ENCODE data around the gene SLC5A1. TPM values are rescaled to one million over a fixed set of nuclear protein-coding genes. Genes with fewer than 3 reads are reported as not detected.

The SLC5A1 gene
- total and polyA plus RNA-seq, 10 donors, result 0.24 to 12.9 (median 1.9) TPM

DNA sequence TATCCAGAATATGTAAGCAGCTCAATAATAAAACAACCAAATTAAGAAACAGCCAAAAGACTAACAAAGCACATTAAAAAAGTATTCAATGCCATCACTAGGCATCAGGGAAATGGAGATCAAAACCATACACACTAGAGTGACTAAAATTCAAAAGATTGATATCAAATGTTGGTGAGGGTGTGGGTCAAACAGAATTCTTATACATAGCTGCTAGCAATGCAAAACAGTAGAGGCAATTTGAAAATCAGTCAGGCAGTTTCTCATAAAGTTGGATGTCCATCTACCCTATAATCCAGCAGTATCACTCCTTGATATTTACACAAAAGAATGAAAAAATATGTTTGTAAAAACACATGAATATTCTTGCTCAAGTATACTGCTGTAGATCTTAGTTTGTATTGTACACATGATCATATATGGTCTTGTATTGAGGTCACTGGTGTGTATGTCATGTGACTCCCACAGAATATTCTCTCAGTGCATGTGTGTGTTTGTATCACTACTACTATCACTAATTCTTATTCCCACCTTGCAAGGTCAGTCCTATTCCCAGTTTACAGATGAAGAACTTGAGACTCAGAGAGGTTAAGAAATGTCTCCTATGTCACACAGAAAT lies 54.9 kb downstream of the SLC5A1 start:
- no peak for DNase-seq
- intact Hi-C loops (cut with DNase I; ENCODE audit: low total_unique reads), result no loop called here
- no peak overlapping the region for H3K27ac ChIP-seq
- no peaks in the 10 kb centered on the region for H3K4me1 ChIP-seq
- H3K9me3 ChIP-seq, result no peaks in the 10 kb centered on the region
- TF ChIP-seq POLR2A (IDR thresholded peaks at IDR 0.05) (no peak), POLR2AphosphoS5 (IDR thresholded peaks at IDR 0.05) (no peak), CTCF (IDR thresholded peaks at IDR 0.05 in 8 of 11, conservative IDR thresholded peaks at IDR 0.05 in 3 of 11) (no peak)
- no peak overlapping the region for H3K4me3 ChIP-seq
- no peaks in the 10 kb centered on the region for H3K36me3 ChIP-seq
- peaks cover 0 to 10% (median 0%) of the 10 kb centered on the region in 7 donors for H3K27me3 ChIP-seq (replicated peaks in 1 of 7)

DNA sequence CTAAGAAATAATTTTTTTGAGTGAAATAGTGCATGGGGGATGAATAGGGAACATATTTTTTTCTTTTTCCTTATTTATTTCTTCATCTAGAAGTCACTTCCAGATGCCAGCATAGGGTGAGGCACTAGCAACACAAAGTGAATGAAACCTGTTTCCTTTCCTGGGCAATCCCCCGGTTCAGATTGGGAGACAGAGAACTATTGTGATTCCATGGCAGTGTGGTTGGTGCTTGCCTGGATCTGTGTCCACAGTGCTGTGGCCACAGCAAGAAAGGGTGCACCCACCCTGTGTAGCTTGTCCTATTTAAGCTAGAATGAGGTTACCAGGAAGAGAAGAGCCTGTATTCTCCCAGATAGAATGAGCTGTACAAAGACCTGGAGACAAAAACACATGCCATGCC lies 57.6 kb downstream of the SLC5A1 start:
- H3K27me3 ChIP-seq (replicated peaks in 1 of 7), result peaks cover 0 to 18% (median 0%) of the 10 kb centered on the region in 7 donors
- 36 to 61% (median 42%) methylated on average over 1 of the region's 1 CpG for WGBS, 5 donors
- no peak overlapping the region for H3K27ac ChIP-seq
- no peaks in the 10 kb centered on the region for H3K4me1 ChIP-seq
- DNase-seq, result no peak
- H3K9me3 ChIP-seq, result no peaks in the 10 kb centered on the region
- no peak for TF ChIP-seq CTCF (IDR thresholded peaks at IDR 0.05 in 8 of 11, conservative IDR thresholded peaks at IDR 0.05 in 3 of 11)
- no peak for TF ChIP-seq POLR2A (IDR thresholded peaks at IDR 0.05)
- TF ChIP-seq POLR2AphosphoS5 (IDR thresholded peaks at IDR 0.05), result no peak
- intact Hi-C loops (cut with DNase I; ENCODE audit: low total_unique reads), result no loop called here
- no peak overlapping the region for H3K4me3 ChIP-seq
- no peaks in the 10 kb centered on the region for H3K36me3 ChIP-seq

GRCh38 chr22:32103658-32104315 lies 60.7 kb downstream of the SLC5A1 start:
- Histone ChIP-seq H3K4me3 (no peak overlapping the region), H3K27ac (no peak overlapping the region), H3K4me1 (no peaks in the 10 kb centered on the region), H3K27me3 (replicated peaks in 1 of 7) (peaks cover 0 to 42% (median 0%) of the 10 kb centered on the region in 7 donors), H3K36me3 (no peaks in the 10 kb centered on the region), H3K9me3 (no peaks in the 10 kb centered on the region)
- TF ChIP-seq POLR2AphosphoS5 (IDR thresholded peaks at IDR 0.05), result no peak
- peak in 9 of 11 experiments; percentile 27 to 61 (median 38) for TF ChIP-seq CTCF (IDR thresholded peaks at IDR 0.05 in 8 of 11, conservative IDR thresholded peaks at IDR 0.05 in 3 of 11)
- no peak for DNase-seq
- 37 to 57% (median 54%) methylated on average over 2 of the region's 2 CpGs for WGBS, 5 donors
- intact Hi-C loops (cut with DNase I; ENCODE audit: low total_unique reads), result no loop called here

DNA sequence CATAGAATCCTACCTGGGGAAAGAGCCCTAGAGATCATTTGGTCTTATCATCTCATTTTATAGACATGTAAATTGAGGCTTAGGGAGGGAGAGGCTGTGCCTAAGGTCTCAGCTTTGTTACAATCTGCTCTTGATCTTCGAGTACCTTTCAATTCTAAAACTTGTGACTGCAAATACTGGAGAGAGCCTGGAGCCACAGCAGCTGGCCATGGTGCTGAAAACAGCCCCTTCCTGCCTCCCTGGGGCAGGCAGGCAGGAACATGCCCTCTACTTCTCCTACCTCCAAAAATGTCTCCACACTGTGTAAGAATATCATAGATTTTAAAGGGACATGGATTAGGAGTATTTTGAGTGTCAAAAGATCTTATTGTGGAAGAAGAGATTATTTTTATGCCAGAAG lies 63.9 kb downstream of the SLC5A1 start:
- H3K4me1 ChIP-seq, result no peaks in the 10 kb centered on the region
- TF ChIP-seq POLR2A (IDR thresholded peaks at IDR 0.05) (no peak), CTCF (IDR thresholded peaks at IDR 0.05 in 8 of 11, conservative IDR thresholded peaks at IDR 0.05 in 3 of 11) (no peak), POLR2AphosphoS5 (IDR thresholded peaks at IDR 0.05) (no peak)
- H3K36me3 ChIP-seq, result no peaks in the 10 kb centered on the region
- H3K27ac ChIP-seq, result no peak overlapping the region
- H3K9me3 ChIP-seq, result no peaks in the 10 kb centered on the region
- H3K27me3 ChIP-seq (replicated peaks in 1 of 7), result peaks cover 0 to 53% (median 0%) of the 10 kb centered on the region in 7 donors
- WGBS, 5 donors, result 0 to 13% (median 3%) methylated on average over 1 of the region's 1 CpG
- DNase-seq, result no peak
- no peak overlapping the region for H3K4me3 ChIP-seq
- intact Hi-C loops (cut with DNase I; ENCODE audit: low total_unique reads), result no loop called here

Measured in spleen (tissue), 11 donors.